ENCODE results near the gene TMEM156. TPM values are rescaled to one million over a fixed set of nuclear protein-coding genes. Genes with fewer than 3 reads are reported as not detected.

TMEM156 gene
- total and polyA plus RNA-seq, 2 donors (not counting 3 experiments of a cell fraction or from before 2014, with no cell fraction given): 0.39 to 1.00 TPM

GRCh38 chr4:38924353-38924752 lies 107.9 kb downstream of the TMEM156 start:
- ChIA-PET CTCF (interaction anchor here (0.7 to 0.9 kb wide), 2 partner anchors 9 to 211 kb away, joined by 4 to 5 read pairs; no protein-coding TSS in a partner anchor), POLR2A (no interaction called here)
- peaks cover 7 to 38% of the 10 kb centered on the region in 2 experiments for H3K36me3 ChIP-seq (ENCODE audit: control insufficient read depth in 2 of 2, extremely low read depth in 1 of 2, insufficient read depth in 2 of 2, low read length in 2 of 2)
- no peaks in the 10 kb centered on the region for H3K27me3 ChIP-seq (ENCODE audit: control insufficient read depth in 2 of 2, insufficient read depth in 2 of 2, low read length in 2 of 2)
- no peaks in the 10 kb centered on the region for H3K9me3 ChIP-seq (replicated peaks; ENCODE audit: control insufficient read depth, insufficient read depth, low read length)
- dilution Hi-C loops (cut with MboI; ENCODE audit: extremely low pct_ligation_motif_present, low sequenced_read_pairs): no loop called here
- intact Hi-C loops (cut with micrococcal nuclease): loop anchor here (5.0 kb wide), 1 partner anchor 213 kb away; no protein-coding TSS in a partner anchor
- DNase-seq (ENCODE audit: low read depth, low spot score) (no peak), FAIRE-seq (no peak)
- BruUV-seq (replicated peaks): no TSS peak
- H3K9ac ChIP-seq (replicated peaks; ENCODE audit: extremely low read depth, insufficient read depth, low read length): no peak overlapping the region
- no peaks in the 10 kb centered on the region for H4K20me1 ChIP-seq (replicated peaks; ENCODE audit: control insufficient read depth, extremely low read depth, insufficient read depth, low read length)
- no peaks in the 10 kb centered on the region for H3K4me1 ChIP-seq (ENCODE audit: control insufficient read depth, extremely low read depth, insufficient read depth, low read length)
- H3K79me2 ChIP-seq (ENCODE audit: control insufficient read depth, insufficient read depth, low read length): no peaks in the 10 kb centered on the region
- H3K27ac ChIP-seq (ENCODE audit: insufficient read depth, low read depth, low read length): no peak overlapping the region
- no peak overlapping the region for H3K4me2 ChIP-seq (ENCODE audit: insufficient read depth, low read length)
- H2AFZ ChIP-seq (ENCODE audit: low read depth, low read length): no peak overlapping the region
- TF ChIP-seq GATA2 (IDR thresholded peaks at IDR 0.05; ENCODE audit: insufficient read depth, insufficient read length, low read depth, low read length): no peak
- no peak for TF ChIP-seq MAX (IDR thresholded peaks at IDR 0.05; ENCODE audit: insufficient read depth, insufficient read length)
- TF ChIP-seq JUN (IDR thresholded peaks at IDR 0.05; ENCODE audit: borderline replicate concordance, insufficient read depth, insufficient read length, low read depth): no peak
- no peaks in the 10 kb centered on the region for H3K9me1 ChIP-seq (replicated peaks; ENCODE audit: control insufficient read depth, extremely low read depth, insufficient read depth, low read length)
- no peak overlapping the region for H3K4me3 ChIP-seq (replicated peaks in 1 of 3; ENCODE audit: insufficient read depth in 1 of 3, low read depth in 1 of 3, low read length in 3 of 3)

- H3K36me3 ChIP-seq (ENCODE audit: control insufficient read depth in 2 of 2, extremely low read depth in 1 of 2, insufficient read depth in 2 of 2, low read length in 2 of 2): peaks cover 7 to 35% of the 10 kb centered on the region in 2 experiments
- H3K4me3 ChIP-seq (replicated peaks in 1 of 3; ENCODE audit: insufficient read depth in 1 of 3, low read depth in 1 of 3, low read length in 3 of 3): no peak overlapping the region
- no peaks in the 10 kb centered on the region for H4K20me1 ChIP-seq (replicated peaks; ENCODE audit: control insufficient read depth, extremely low read depth, insufficient read depth, low read length)
- no peak overlapping the region for H3K27ac ChIP-seq (ENCODE audit: insufficient read depth, low read depth, low read length)
- no peak overlapping the region for H3K9ac ChIP-seq (replicated peaks; ENCODE audit: extremely low read depth, insufficient read depth, low read length)
- no peak for TF ChIP-seq CTCF (IDR thresholded peaks at IDR 0.05; ENCODE audit: extremely low read depth in 1 of 2, insufficient read depth in 1 of 2, low read depth in 1 of 2, low read length in 2 of 2)
- no peak for TF ChIP-seq GATA2 (IDR thresholded peaks at IDR 0.05; ENCODE audit: insufficient read depth, insufficient read length, low read depth, low read length)
- no peak for TF ChIP-seq MYC (IDR thresholded peaks at IDR 0.05; ENCODE audit: low read depth, low read length)
- no peak for TF ChIP-seq EZH2 (IDR thresholded peaks at IDR 0.05; ENCODE audit: borderline replicate concordance, low read depth, low read length, severe bottlenecking)
- TF ChIP-seq POLR2A (IDR thresholded peaks at IDR 0.05; ENCODE audit: low read depth, low read length): no peak
- no peak for TF ChIP-seq MAX (IDR thresholded peaks at IDR 0.05; ENCODE audit: insufficient read depth, insufficient read length)
- TF ChIP-seq POLR2AphosphoS5 (IDR thresholded peaks at IDR 0.05; ENCODE audit: insufficient read depth, low read depth, low read length): no peak
- TF ChIP-seq JUN (IDR thresholded peaks at IDR 0.05; ENCODE audit: borderline replicate concordance, insufficient read depth, insufficient read length, low read depth): no peak
- no peak for TF ChIP-seq FOS (IDR thresholded peaks at IDR 0.05; ENCODE audit: borderline replicate concordance, insufficient read depth, low read length)
- dilution Hi-C loops (cut with MboI; ENCODE audit: extremely low pct_ligation_motif_present, low sequenced_read_pairs) (no loop called here), intact Hi-C loops (cut with micrococcal nuclease) (loop anchor here (5.0 kb wide), 1 partner anchor 214 kb away; no protein-coding TSS in a partner anchor)
- no peaks in the 10 kb centered on the region for H3K9me3 ChIP-seq (replicated peaks; ENCODE audit: control insufficient read depth, insufficient read depth, low read length)
- no TSS peak for BruUV-seq (replicated peaks)
- no peaks in the 10 kb centered on the region for H3K79me2 ChIP-seq (ENCODE audit: control insufficient read depth, insufficient read depth, low read length)
- H2AFZ ChIP-seq (ENCODE audit: low read depth, low read length): no peak overlapping the region
- ChIA-PET CTCF (interaction anchor here (0.7 to 0.9 kb wide), 2 partner anchors 10 to 211 kb away, joined by 4 to 5 read pairs; no protein-coding TSS in a partner anchor), POLR2A (no interaction called here)
- H3K4me1 ChIP-seq (ENCODE audit: control insufficient read depth, extremely low read depth, insufficient read depth, low read length): no peaks in the 10 kb centered on the region
- H3K9me1 ChIP-seq (replicated peaks; ENCODE audit: control insufficient read depth, extremely low read depth, insufficient read depth, low read length): no peaks in the 10 kb centered on the region
- H3K4me2 ChIP-seq (ENCODE audit: insufficient read depth, low read length): no peak overlapping the region
- no peak for FAIRE-seq
- no peak for DNase-seq (ENCODE audit: low read depth, low spot score)
- H3K27me3 ChIP-seq (ENCODE audit: control insufficient read depth in 2 of 2, insufficient read depth in 2 of 2, low read length in 2 of 2): no peaks in the 10 kb centered on the region
Measured at GRCh38 chr4:38923746-38924145, 108.5 kb downstream of the TMEM156 start.
